EL (cell line): ENCODE results near the gene PGAP3.

Experiments
- DNase-seq: peaks from one replicate; pipeline ENCODE4 v3.0.0-alpha.2; 2016

Gene PGAP3

GRCh38 chr17:39636587-39636926 lies 51.3 kb downstream of the PGAP3 start:
- DNase-seq, result no peak

- DNase-seq, result no peak
Measured at GRCh38 chr17:39635614-39636176, 52.2 kb downstream of the PGAP3 start.

GRCh38 chr17:39634384-39634871 lies 53.4 kb downstream of the PGAP3 start:
- peak; percentile 55 for DNase-seq

- DNase-seq, result no peak
Measured at GRCh38 chr17:39633570-39634183, 54.2 kb downstream of the PGAP3 start.

GRCh38 chr17:39632153-39632941 lies 55.5 kb downstream of the PGAP3 start:
- no peak for DNase-seq

GRCh38 chr17:39631403-39631802 lies 56.5 kb downstream of the PGAP3 start:
- no peak for DNase-seq

- no peak for DNase-seq
Measured at GRCh38 chr17:39629898-39630297, 58.0 kb downstream of the PGAP3 start.

- no peak for DNase-seq
Measured at GRCh38 chr17:39629494-39629880, 58.4 kb downstream of the PGAP3 start.

GRCh38 chr17:39628655-39629493 lies 59.0 kb downstream of the PGAP3 start:
- DNase-seq, result no peak

- no peak for DNase-seq
Measured at GRCh38 chr17:39627712-39628516, 59.9 kb downstream of the PGAP3 start.

GRCh38 chr17:39627047-39627711 lies 60.7 kb downstream of the PGAP3 start:
- DNase-seq, result no peak

GRCh38 chr17:39626171-39627046 lies 61.4 kb downstream of the PGAP3 start, which contains the start of gene PPP1R1B:
PPP1R1B (plus strand) TSS chr17:39626952; CDS start chr17:39627393, 441 bp downstream.
- no peak for DNase-seq

- DNase-seq, result no peak
Measured at GRCh38 chr17:39625198-39625785, 62.6 kb downstream of the PGAP3 start.

GRCh38 chr17:39624313-39624712 lies 63.5 kb downstream of the PGAP3 start:
- DNase-seq, result no peak

GRCh38 chr17:39623356-39623950 lies 64.4 kb downstream of the PGAP3 start:
- DNase-seq, result peak; percentile 69

- DNase-seq, result no peak
Measured at GRCh38 chr17:39622380-39623006, 65.4 kb downstream of the PGAP3 start.

- peak; percentile 80 for DNase-seq
Measured at GRCh38 chr17:39621523-39622379, 66.1 kb downstream of the PGAP3 start.
